Immature natural killer cell (primary cell): ENCODE measurements around the gene CACNA1A. TPM values are rescaled to one million over a fixed set of nuclear protein-coding genes. Genes with fewer than 3 reads are reported as not detected.
"Not testable (repeated sequence)": the region's sequence is repeated elsewhere in the genome, so short reads cannot be mapped to it uniquely, and the experiment has no call there.

ENCODE experiments used
- DNase-seq, 3 donors: peaks; one replicate each; pipeline ENCODE4 v3.0.0; 2022; ENCODE audit warnings: mixed read lengths in 1 of 3
- H3K27ac Mint-ChIP-seq, 6 donors: one replicate each; pipeline ENCODE4 v1.8.0; 2020; ENCODE audit warnings: mixed read lengths in 6 of 6, mild to moderate bottlenecking in 5 of 6, inconsistent platforms in 4 of 6, moderate library complexity in 3 of 6
- H3K27me3 Mint-ChIP-seq, 3 donors: one replicate each; pipeline ENCODE4 v1.8.0; 2020 to 2021; ENCODE audit warnings: low read depth in 3 of 3, mild to moderate bottlenecking in 3 of 3, mixed read lengths in 3 of 3, moderate library complexity in 3 of 3, inconsistent platforms in 1 of 3
- H3K36me3 Mint-ChIP-seq, 3 donors: one replicate each; pipeline ENCODE4 v1.8.0; 2020; ENCODE audit warnings: mixed read lengths in 3 of 3, inconsistent platforms in 2 of 3, mild to moderate bottlenecking in 2 of 3
- H3K4me1 Mint-ChIP-seq, 2 donors: one replicate each; pipeline ENCODE4 v1.8.0; 2020; ENCODE audit warnings: inconsistent platforms in 2 of 2, mild to moderate bottlenecking in 2 of 2, mixed read lengths in 2 of 2, moderate library complexity in 1 of 2
- H3K4me3 Mint-ChIP-seq, 5 donors: one replicate each; pipeline ENCODE4 v1.8.0; 2020; ENCODE audit warnings: mild to moderate bottlenecking in 5 of 5, mixed read lengths in 5 of 5, inconsistent platforms in 3 of 5, moderate library complexity in 3 of 5
- H3K9me3 Mint-ChIP-seq, 6 donors: one replicate each; pipeline ENCODE4 v1.8.0; 2020; ENCODE audit warnings: mild to moderate bottlenecking in 6 of 6, mixed read lengths in 6 of 6, inconsistent platforms in 4 of 6, moderate library complexity in 3 of 6
- polyA plus RNA-seq, 3 donors: library from polyadenylated mRNA; unstranded; fragments of 300-500 nt; fragmentation: Illumina TruSeq; gene quantifications; one replicate each; pipeline ENCODE4 v1.2.3, GENCODE V29; 2021

CACNA1A gene
- polyA plus RNA-seq, 3 donors from 2014 or later = 0.12 to 1.4 TPM; not detected in 1

- Mint-ChIP-seq H3K9me3 (no peaks in the 10 kb centered on the region), H3K27me3 (peaks cover 0 to 3% (median 2%) of the 10 kb centered on the region in 3 donors), H3K27ac (peak overlapping the region in 1 of 6 donors; percentile 92), H3K4me3 (no peak overlapping the region), H3K4me1 (peaks cover 9% of the 10 kb centered on the region in 2 donors), H3K36me3 (no peaks in the 10 kb centered on the region)
- DNase-seq = no peak
Observed at GRCh38 chr19:13207237-13207845, 298.9 kb downstream of the CACNA1A start.

DNA sequence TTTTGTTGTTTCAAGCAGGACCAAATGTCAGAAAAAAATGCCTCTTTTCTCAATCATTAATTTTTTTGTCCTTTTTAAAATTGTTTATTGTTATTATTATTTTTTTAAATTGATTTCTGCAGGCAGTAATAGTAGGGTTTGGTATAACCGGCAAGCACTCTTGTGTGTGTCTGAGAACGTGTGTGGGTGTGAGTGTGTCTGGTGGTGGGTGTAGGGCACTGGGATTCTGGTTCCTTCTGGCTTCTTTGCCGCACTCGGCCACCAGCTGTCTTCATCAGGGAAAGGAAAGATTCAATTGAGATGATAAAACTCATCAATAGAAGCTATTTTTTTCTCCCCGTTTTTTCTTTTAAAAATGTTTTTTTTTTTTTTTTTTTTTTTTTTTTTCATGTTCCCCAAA, 299.7 kb downstream of the CACNA1A start:
- H3K4me1 Mint-ChIP-seq = peaks cover 9% of the 10 kb centered on the region in 2 donors
- DNase-seq = no peak
- H3K27ac Mint-ChIP-seq = peak overlapping the region in 4 of 6 donors; percentile 30 to 78 (median 60)
- peak overlapping the region; percentile 55 to 75 (median 64) for H3K4me3 Mint-ChIP-seq
- no peaks in the 10 kb centered on the region for H3K9me3 Mint-ChIP-seq
- H3K27me3 Mint-ChIP-seq = peaks cover 0 to 3% (median 2%) of the 10 kb centered on the region in 3 donors
- H3K36me3 Mint-ChIP-seq = no peaks in the 10 kb centered on the region

DNA sequence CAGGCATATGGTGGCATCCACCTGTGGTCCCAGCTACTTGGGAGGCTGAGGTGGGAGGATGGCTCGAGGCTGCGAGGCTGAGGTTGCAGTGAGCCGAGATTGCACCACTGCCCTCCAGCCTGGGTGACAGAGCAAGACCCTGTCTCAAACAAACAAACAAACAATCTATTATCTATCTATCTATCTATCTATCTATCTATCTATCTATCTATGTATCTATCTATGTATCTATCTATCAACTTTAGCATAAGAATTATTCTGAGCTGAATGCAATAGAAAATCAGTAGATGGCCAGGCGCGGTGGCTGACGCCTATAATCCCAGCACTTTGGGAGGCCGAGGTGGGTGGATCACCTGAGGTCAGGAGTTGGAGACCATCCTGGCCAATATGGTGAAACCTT, 304.2 kb downstream of the CACNA1A start:
- H3K4me1 Mint-ChIP-seq, H3K4me3 Mint-ChIP-seq: not testable (repeated sequence)

GRCh38 chr19:13198634-13199033, 307.6 kb downstream of the CACNA1A start:
- DNase-seq = no peak
- Mint-ChIP-seq H3K27ac (no peak overlapping the region), H3K9me3 (no peaks in the 10 kb centered on the region), H3K27me3 (peaks cover 0 to 4% (median 0%) of the 10 kb centered on the region in 3 donors), H3K4me1 (peaks cover 13% of the 10 kb centered on the region in 2 donors), H3K4me3 (no peak overlapping the region), H3K36me3 (no peaks in the 10 kb centered on the region)

More for the DNA sequence above, 304.2 kb downstream of the CACNA1A start:
- not testable (repeated sequence) for H3K27me3 Mint-ChIP-seq, H3K9me3 Mint-ChIP-seq, H3K36me3 Mint-ChIP-seq, DNase-seq, H3K27ac Mint-ChIP-seq

DNA sequence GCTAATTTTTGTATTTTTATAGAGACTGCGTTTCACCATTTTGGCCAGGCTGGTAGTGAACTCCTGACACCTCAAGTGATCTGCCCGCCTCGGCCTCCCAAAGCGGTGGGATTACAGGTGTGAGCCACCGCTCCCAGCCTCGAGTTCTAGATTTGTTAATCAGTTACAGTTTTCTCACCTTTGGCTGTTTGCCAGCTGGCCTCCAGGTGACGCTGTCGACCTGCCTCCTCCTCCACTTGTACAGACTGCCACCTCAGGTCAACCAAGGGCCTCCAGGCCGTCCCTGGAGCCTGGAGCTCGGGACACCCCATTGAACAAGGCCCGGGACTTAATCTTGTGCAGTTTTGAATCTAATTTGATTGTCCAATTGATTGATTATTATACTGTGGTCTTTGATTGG, 310.6 kb downstream of the CACNA1A start:
- H3K9me3 Mint-ChIP-seq = no peaks in the 10 kb centered on the region
- peaks cover 0 to 4% (median 0%) of the 10 kb centered on the region in 3 donors for H3K27me3 Mint-ChIP-seq
- H3K4me3 Mint-ChIP-seq = no peak overlapping the region
- peak in 2 of 3 donors; percentile 40 to 44 for DNase-seq
- H3K36me3 Mint-ChIP-seq = no peaks in the 10 kb centered on the region
- no peak overlapping the region for H3K27ac Mint-ChIP-seq
- H3K4me1 Mint-ChIP-seq = peaks cover 20 to 25% of the 10 kb centered on the region in 2 donors

DNA sequence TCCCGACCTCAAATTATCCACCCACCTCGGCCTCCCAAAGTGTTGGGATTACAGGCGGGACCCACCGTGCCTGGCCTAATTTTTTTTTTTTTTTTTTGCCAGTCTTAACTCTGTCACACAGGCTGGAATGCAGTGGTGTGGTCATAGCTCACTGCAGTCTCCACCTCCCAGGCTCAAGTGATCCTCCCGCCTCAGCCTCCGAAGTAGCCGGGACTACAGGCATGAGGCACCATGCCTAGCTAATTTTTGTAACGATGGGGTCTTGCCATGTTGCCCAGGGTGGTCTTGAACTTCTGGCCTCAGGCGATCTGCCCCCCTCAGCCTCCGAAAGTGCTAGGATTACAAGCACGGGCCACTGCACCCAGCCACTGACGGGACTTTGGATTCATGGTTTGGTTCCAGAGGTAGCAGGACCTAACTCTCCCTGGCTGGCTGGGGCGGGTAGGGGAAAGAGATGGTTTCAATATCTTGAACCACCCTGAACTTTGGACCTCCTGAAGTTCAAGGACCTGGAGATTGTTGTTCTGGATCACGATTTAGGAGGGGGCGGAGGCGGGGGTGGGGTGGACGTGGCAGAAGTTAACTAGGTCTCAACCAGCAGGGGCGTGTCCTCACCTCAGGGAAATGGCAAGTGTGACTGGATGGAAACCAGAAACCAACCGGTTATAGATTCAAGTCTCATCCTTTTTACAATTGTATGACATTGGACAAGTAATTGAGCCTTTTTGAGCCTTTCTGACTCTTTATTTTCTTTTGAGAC, 315.3 kb downstream of the CACNA1A start:
- Mint-ChIP-seq H3K27me3 (peaks cover 0 to 5% (median 0%) of the 10 kb centered on the region in 3 donors), H3K9me3 (no peaks in the 10 kb centered on the region), H3K4me1 (peaks cover 31 to 36% of the 10 kb centered on the region in 2 donors), H3K27ac (peak overlapping the region in 2 of 6 donors; percentile 14 to 21), H3K4me3 (peak overlapping the region in 3 of 5 donors; percentile 8 to 13 (median 9)), H3K36me3 (no peaks in the 10 kb centered on the region)
- DNase-seq = no peak

GRCh38 chr19:13189600-13189999, 316.7 kb downstream of the CACNA1A start:
- Mint-ChIP-seq H3K9me3 (no peaks in the 10 kb centered on the region), H3K27ac (no peak overlapping the region), H3K27me3 (peaks cover 0 to 3% (median 1%) of the 10 kb centered on the region in 3 donors), H3K4me1 (peaks cover 28 to 31% of the 10 kb centered on the region in 2 donors), H3K36me3 (no peaks in the 10 kb centered on the region), H3K4me3 (no peak overlapping the region)
- DNase-seq = no peak

- Mint-ChIP-seq H3K4me3 (no peak overlapping the region), H3K27me3 (peaks cover 0 to 3% (median 1%) of the 10 kb centered on the region in 3 donors), H3K27ac (peak overlapping the region in 1 of 6 donors; percentile 78), H3K36me3 (no peaks in the 10 kb centered on the region), H3K9me3 (no peaks in the 10 kb centered on the region), H3K4me1 (peaks cover 25 to 29% of the 10 kb centered on the region in 2 donors)
- no peak for DNase-seq
Observed at GRCh38 chr19:13187419-13187818, 318.9 kb downstream of the CACNA1A start.

GRCh38 chr19:13186688-13187087, 319.6 kb downstream of the CACNA1A start:
- not testable (repeated sequence) for H3K9me3 Mint-ChIP-seq, H3K27ac Mint-ChIP-seq, DNase-seq, H3K36me3 Mint-ChIP-seq, H3K27me3 Mint-ChIP-seq, H3K4me3 Mint-ChIP-seq
- H3K4me1 Mint-ChIP-seq = peaks cover 32 to 35% of the 10 kb centered on the region in 2 donors

DNA sequence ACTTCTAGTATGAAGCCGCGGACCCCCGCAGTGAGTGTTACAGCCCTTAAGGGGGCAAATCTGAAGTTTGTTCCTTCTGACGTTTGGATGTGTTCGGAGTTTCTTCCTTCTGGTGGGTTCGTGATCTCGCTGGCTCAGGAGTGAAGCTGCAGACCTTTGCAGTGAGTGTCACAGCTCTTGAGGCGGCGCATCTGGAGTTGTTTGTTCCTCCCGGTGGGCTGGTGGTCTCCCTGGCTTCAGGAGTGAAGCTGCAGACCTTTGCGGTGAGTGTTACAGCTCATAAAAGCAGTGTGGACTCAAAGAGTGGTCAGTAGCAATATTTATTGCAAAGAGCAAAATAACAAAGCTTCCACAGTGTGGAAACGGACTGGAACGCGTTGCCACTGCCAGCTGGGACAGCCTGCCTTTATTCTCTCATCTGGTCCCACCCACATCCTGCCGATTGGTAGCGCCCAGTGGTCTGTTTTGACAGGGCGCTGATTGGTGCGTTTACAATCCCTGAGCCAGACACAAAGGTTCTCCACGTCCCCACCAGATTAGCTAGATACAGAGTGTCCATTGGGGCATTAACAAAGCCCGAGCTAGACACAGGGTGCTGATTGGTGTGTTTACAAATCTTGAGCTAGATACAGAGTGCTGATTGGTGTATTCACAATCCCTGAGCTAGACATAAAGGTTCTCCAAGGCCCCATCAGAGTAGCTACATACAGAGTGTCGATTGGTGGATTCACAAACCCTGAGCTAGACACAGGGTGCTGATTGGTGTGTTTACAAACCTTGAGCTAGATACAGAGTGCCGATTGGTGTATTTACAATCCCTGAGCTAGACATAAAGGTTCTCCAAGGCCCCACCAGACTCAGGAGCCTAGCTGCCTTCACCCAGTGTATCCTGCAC, 320.3 kb downstream of the CACNA1A start:
- not testable (repeated sequence) for H3K27me3 Mint-ChIP-seq, H3K36me3 Mint-ChIP-seq, H3K4me3 Mint-ChIP-seq, DNase-seq, H3K9me3 Mint-ChIP-seq
- Mint-ChIP-seq H3K27ac (peak overlapping the region in 1 of 6 donors; percentile 70), H3K4me1 (peaks cover 31 to 32% of the 10 kb centered on the region in 2 donors)

GRCh38 chr19:13184926-13185325, 321.4 kb downstream of the CACNA1A start:
- not testable (repeated sequence) for H3K36me3 Mint-ChIP-seq, H3K4me3 Mint-ChIP-seq, H3K9me3 Mint-ChIP-seq, H3K27ac Mint-ChIP-seq, H3K27me3 Mint-ChIP-seq, DNase-seq
- peaks cover 37 to 40% of the 10 kb centered on the region in 2 donors for H3K4me1 Mint-ChIP-seq

DNA sequence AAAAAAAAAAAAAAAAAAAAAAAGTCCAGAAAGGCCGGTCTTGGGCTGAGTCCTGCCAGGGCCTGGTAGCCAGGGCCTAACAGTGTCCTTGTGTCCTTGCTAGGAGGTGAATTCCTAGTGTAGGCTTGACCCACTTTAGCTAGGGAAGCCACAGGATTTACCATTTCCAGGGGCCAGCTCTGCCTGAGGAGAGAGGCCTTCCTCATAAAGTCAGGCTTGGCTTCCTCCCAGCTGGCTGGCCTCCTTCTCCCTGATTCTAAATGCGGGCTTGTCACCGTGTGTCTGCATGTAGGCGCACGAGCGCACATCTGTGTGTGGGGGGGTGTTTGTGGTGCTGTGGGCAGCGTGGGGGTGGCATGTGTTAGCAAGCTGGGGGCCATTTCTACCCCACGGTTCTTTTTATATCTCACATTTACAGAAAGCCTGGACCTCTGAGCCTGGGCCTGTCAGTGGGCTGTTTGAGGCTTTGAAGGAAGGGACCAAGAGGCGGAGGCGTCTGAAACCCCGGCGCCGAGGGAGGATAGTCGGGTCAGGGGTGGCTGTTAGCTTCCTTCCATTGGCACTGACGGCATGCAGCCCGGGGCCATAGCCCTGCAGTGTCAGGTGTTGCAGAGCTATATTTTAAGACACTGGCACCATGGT, 324.4 kb downstream of the CACNA1A start:
- Mint-ChIP-seq H3K27ac (peak overlapping the region; percentile 88 to 96 (median 92)), H3K9me3 (no peaks in the 10 kb centered on the region), H3K36me3 (no peaks in the 10 kb centered on the region), H3K27me3 (peaks cover 5% of the 10 kb centered on the region in 3 donors), H3K4me1 (peaks cover 33 to 34% of the 10 kb centered on the region in 2 donors), H3K4me3 (peak overlapping the region; percentile 64 to 80 (median 74))
- peak; percentile 82 to 83 (median 83) for DNase-seq

- H3K27me3 Mint-ChIP-seq, H3K4me3 Mint-ChIP-seq, H3K36me3 Mint-ChIP-seq, H3K9me3 Mint-ChIP-seq, DNase-seq: not testable (repeated sequence)
- Mint-ChIP-seq H3K4me1 (peaks cover 30 to 38% of the 10 kb centered on the region in 2 donors), H3K27ac (peak overlapping the region in 1 of 6 donors; percentile 24)
Observed at GRCh38 chr19:13178291-13178690, 328.0 kb downstream of the CACNA1A start.
